Common myeloid progenitor, CD34-positive (primary cell): ENCODE measurements around the gene CYB561.

Source experiments
- CTCF ChIA-PET: fragments of 350-600 bp; sonication (Branson Sonifier 250); formaldehyde crosslinking; loops from one replicate; lab custom pipeline; 2021; ENCODE audit warnings: antibody characterized with exemption; lab: Charles Lee
- POLR2A ChIA-PET: fragments of 350-600 bp; sonication (Branson Sonifier 250); formaldehyde crosslinking; loops from one replicate; lab custom pipeline; 2021; ENCODE audit warnings: antibody characterized with exemption; lab: Charles Lee
- DNase-seq, 3 donors: peaks; one replicate each; pipeline versions ENCODE4 v3.0.0 to v3.0.0-alpha.2; 2013
- H3K27ac ChIP-seq, 2 experiments: 1 replicate in 1 of 2; 2 replicates in 1 of 2; pipeline ENCODE4 v1.7.0; 2013; ENCODE audit warnings: inconsistent platforms in 2 of 2, low read length in 2 of 2, mild to moderate bottlenecking in 2 of 2, low read depth in 1 of 2, moderate library complexity in 1 of 2; ENCODE audit not compliant: severe bottlenecking in 2 of 2, insufficient read depth in 1 of 2, poor library complexity in 1 of 2
- H3K27me3 ChIP-seq, 5 experiments: replicated peaks in 2 of 5; 1 replicate in 3 of 5; 2 replicates in 2 of 5; pipeline versions ENCODE4 v1.6.1 to v1.7.0; 2013; ENCODE audit warnings: low read length in 4 of 5, mild to moderate bottlenecking in 2 of 5, moderate library complexity in 2 of 5, inconsistent platforms in 1 of 5; ENCODE audit not compliant: insufficient read depth in 5 of 5, control insufficient read depth in 4 of 5
- H3K36me3 ChIP-seq, 4 experiments: 1 replicate in 2 of 4; 2 replicates in 2 of 4; pipeline versions ENCODE4 v1.6.1 to v1.7.0; 2013; ENCODE audit warnings: low read length in 3 of 4, control low read depth in 1 of 4, mild to moderate bottlenecking in 1 of 4; ENCODE audit not compliant: control insufficient read depth in 4 of 4, insufficient read depth in 4 of 4
- H3K4me1 ChIP-seq, 4 experiments: 1 replicate in 3 of 4; 2 replicates in 1 of 4; pipeline versions ENCODE4 v1.6.1 to v1.7.1; 2013; ENCODE audit warnings: low read length in 3 of 4, mild to moderate bottlenecking in 3 of 4, control low read depth in 1 of 4, inconsistent platforms in 1 of 4, moderate library complexity in 1 of 4; ENCODE audit not compliant: control insufficient read depth in 4 of 4, insufficient read depth in 4 of 4; ENCODE audit errors: control extremely low read depth in 1 of 4
- H3K4me3 ChIP-seq, 7 experiments: 1 replicate in 4 of 7; 2 replicates in 3 of 7; pipeline versions ENCODE4 v1.5.1 to v1.7.0; 2013; ENCODE audit warnings: mild to moderate bottlenecking in 7 of 7, low read length in 6 of 7, moderate library complexity in 6 of 7, inconsistent platforms in 2 of 7, low read depth in 2 of 7, control low read depth in 1 of 7; ENCODE audit not compliant: insufficient read depth in 4 of 7, control insufficient read depth in 1 of 7; ENCODE audit errors: extremely low read depth in 1 of 7
- H3K9me3 ChIP-seq, 5 experiments: 1 replicate in 4 of 5; 2 replicates in 1 of 5; pipeline versions ENCODE4 v1.6.1 to v1.7.1; 2013; ENCODE audit warnings: low read length in 4 of 5, mild to moderate bottlenecking in 2 of 5, inconsistent platforms in 1 of 5, low read depth in 1 of 5, moderate library complexity in 1 of 5; ENCODE audit not compliant: control insufficient read depth in 4 of 5, insufficient read depth in 2 of 5; ENCODE audit errors: control extremely low read depth in 1 of 5
- WGBS: methylation state at CpG from one replicate; pipeline ENCODE4 v1.1.5; 2013; ENCODE audit not compliant: insufficient coverage; 5-methylcytosine and 5-hydroxymethylcytosine counted together

Gene CYB561

DNA sequence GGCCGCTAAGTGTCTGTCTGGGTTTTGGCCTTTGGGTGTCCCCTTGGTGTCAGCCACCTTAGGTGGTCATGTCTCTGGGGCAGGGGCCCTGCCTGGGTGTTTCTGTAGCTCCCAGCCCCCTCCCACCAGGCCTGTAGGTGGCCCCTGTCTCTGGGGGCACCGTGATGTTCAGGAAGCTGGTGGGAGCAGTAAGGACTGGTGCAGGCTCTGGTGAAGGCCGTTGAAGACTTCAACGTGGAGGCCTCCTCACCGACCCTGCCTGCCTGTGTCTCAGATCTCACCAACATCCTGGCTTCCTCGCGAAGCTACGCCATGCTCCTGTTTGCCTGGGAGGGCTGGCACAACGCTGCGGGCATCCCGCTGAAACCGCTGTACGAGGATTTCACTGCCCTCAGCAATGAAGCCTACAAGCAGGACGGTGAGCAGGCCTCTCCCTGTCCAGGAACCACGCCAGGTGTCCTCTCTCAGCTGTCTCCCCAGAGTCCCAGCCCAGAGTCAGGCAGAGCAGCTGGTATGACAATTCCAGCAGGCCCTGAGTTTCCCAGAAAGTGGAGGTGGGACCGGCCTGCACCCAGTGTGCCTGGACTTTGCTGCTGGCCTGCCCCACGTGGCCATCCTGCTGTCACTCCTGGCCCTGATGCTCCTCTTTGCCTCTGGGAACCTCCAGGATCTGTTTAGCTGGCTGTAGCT is 33.5 kb upstream of the CYB561 start:
- WGBS: 87% methylated on average over 17 of the region's 17 CpGs
- Histone ChIP-seq H3K9me3 (no peaks in the 10 kb centered on the region), H3K27ac (no peak overlapping the region), H3K36me3 (peaks cover 0 to 11% (median 0%) of the 10 kb centered on the region in 4 experiments), H3K27me3 (peaks cover 0 to 10% (median 0%) of the 10 kb centered on the region in 5 experiments), H3K4me1 (peaks cover 0 to 30% (median 29%) of the 10 kb centered on the region in 4 experiments), H3K4me3 (no peak overlapping the region)
- ChIA-PET POLR2A (interaction anchor here (0.6 to 3.7 kb wide), 5 partner anchors 33 to 54 kb away, joined by 3 to 28 read pairs (median 5); partner anchors contain the start of gene CYB561), CTCF (interaction anchor here (0.7 to 13.8 kb wide), 15 partner anchors 8 to 397 kb away, joined by 3 to 562 read pairs (median 5); partner anchors contain the start of gene CYB561)
- no peak for DNase-seq

DNA sequence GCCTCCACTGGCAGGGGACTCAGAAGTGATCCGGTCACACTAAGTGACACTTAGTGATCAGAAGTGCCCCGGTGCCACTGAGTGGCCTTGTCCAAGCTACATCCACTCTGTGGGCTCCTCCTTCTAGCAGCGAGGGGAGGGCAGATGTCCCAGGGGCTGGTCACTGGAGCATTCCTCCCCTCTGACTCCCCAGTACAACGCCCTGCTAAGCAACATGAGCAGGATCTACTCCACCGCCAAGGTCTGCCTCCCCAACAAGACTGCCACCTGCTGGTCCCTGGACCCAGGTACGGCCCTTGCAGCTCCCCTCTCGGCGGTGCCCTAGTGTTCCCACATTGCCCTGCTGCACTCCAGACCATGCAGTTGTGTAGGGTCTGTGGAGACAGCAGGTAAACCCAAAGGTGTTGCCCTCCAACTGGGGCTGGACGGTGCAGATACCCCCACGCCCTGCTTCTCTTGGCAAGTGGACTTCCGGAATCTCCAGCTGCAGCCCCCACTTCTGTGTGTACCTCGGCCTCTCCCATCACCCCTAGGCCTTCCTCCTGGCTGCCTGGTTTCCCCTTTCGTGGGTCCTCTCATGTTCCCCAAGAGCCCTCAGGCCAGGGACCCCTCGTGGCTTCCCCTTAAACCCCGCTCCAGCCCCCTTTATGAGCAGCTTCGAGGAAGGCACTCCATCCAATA is 32.8 kb upstream of the CYB561 start:
- Histone ChIP-seq H3K4me3 (peak overlapping the region in 1 of 7 experiments; percentile 28), H3K36me3 (peaks cover 0 to 10% (median 0%) of the 10 kb centered on the region in 4 experiments), H3K4me1 (peaks cover 0 to 30% (median 29%) of the 10 kb centered on the region in 4 experiments), H3K27me3 (peaks cover 0 to 10% (median 0%) of the 10 kb centered on the region in 5 experiments), H3K27ac (no peak overlapping the region), H3K9me3 (no peaks in the 10 kb centered on the region)
- DNase-seq: peak; percentile 84 to 91 (median 89)
- ChIA-PET POLR2A (interaction anchor here (0.6 to 3.7 kb wide), 5 partner anchors 32 to 53 kb away, joined by 3 to 28 read pairs (median 5); partner anchors contain the start of gene CYB561), CTCF (interaction anchor here (0.7 to 13.8 kb wide), 23 partner anchors 9 to 805 kb away, joined by 3 to 562 read pairs (median 4); partner anchors contain the start of gene CYB561)
- WGBS: 37% methylated on average over 12 of the region's 16 CpGs

DNA sequence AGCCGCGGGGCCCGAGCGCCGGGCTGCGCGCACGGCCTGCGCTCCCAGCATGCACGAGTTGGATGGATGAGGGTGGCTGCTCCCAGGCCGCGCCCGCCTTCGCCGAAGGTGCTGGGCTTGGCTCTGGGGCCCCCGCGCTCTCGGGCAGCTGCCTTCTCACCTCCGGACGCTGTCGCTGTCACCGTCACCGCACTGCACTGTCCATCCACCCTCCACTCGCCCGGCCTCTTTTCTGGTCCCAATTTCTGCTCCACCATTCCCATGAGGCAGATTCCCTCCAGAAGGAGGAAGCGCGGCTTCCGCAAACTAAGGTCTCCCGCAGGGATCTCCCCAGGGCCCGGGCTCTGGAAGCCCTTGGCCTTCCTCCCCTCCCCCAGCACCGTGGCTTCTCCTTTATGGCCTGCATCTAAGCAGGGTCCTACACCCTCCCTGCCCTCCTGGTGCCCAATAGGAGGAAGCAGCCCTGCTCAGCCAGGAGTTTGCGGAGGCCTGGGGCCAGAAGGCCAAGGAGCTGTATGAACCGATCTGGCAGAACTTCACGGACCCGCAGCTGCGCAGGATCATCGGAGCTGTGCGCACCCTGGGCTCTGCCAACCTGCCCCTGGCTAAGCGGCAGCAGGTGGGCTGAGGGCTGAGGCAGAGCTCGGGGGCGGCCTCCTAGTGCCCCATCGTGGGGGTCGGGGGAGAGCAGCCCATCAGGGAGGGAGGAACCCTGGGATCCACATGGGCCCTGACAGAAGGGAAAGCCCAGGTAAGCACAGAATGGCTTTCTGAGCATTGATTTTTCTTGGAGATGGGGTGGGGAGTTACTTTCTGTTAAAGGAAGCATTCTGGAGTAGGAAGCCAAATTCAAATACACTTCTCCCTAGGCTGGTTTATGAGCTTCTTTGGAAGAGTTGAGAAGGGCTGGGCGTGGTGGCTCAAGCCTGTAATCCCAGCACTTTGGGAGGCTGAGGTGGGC is 31.7 kb upstream of the CYB561 start:
- CTCF ChIA-PET: interaction anchor here (0.7 to 13.8 kb wide), 16 partner anchors 10 to 803 kb away, joined by 3 to 562 read pairs (median 4); partner anchors contain the start of gene CYB561

DNA sequence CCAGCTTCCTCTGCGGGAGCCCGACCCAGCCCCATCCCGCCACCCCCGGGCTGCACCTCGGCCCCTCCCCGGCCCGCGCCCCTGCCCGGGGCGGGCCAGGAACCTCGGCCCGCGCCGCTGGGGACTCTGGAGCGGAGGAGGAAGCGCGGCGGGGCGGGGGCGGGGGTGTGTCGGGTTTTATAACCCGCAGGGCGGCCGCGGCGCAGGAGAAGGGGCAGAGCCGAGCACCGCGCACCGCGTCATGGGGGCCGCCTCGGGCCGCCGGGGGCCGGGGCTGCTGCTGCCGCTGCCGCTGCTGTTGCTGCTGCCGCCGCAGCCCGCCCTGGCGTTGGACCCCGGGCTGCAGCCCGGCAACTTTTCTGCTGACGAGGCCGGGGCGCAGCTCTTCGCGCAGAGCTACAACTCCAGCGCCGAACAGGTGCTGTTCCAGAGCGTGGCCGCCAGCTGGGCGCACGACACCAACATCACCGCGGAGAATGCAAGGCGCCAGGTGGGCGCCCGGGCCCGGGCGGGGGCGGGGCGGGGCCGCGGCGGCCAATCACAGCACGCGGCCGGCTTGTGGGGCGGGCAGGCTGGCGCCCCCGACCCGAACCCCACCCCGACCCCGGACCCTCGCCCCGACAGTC is 30.9 kb upstream of the CYB561 start, which contains the start of gene ACE:
Gene ACE, plus strand, starts transcription at position 208 of the 626 bp plus-strand sequence. Its CDS starts 34 bp downstream, at position 242.
- Histone ChIP-seq H3K27ac (no peak within 1 kb of the TSS), H3K9me3 (no peaks in the 10 kb centered on the region), H3K4me1 (peaks cover 0 to 30% (median 29%) of the 10 kb centered on the region in 4 experiments), H3K27me3 (peaks cover 0 to 10% (median 0%) of the 10 kb centered on the region in 5 experiments), H3K4me3 (peak within 1 kb of the TSS; percentile 33 to 76 (median 67)), H3K36me3 (peaks cover 0 to 5% (median 0%) of the 10 kb centered on the region in 4 experiments)
- CTCF ChIA-PET: interaction anchor here (2.8 to 13.8 kb wide), 4 partner anchors 9 to 42 kb away, joined by 15 to 562 read pairs (median 34); partner anchors contain the start of gene CYB561
- POLR2A ChIA-PET: interaction anchor here (1.0 to 3.7 kb wide), 8 partner anchors 23 to 57 kb away, joined by 3 to 28 read pairs (median 6); partner anchors contain the start of gene CYB561
- DNase-seq: peak; percentile 49 to 80 (median 68)
- under 1% methylated on average over 70 of the region's 78 CpGs for WGBS

More for the DNA sequence above, 31.7 kb upstream of the CYB561 start:
- peaks cover 0 to 5% (median 0%) of the 10 kb centered on the region in 4 experiments for H3K36me3 ChIP-seq
- H3K4me1 ChIP-seq: peaks cover 0 to 30% (median 29%) of the 10 kb centered on the region in 4 experiments
- no peak overlapping the region for H3K27ac ChIP-seq
- H3K9me3 ChIP-seq: no peaks in the 10 kb centered on the region
- 17% methylated on average over 43 of the region's 44 CpGs for WGBS
- POLR2A ChIA-PET: interaction anchor here (0.6 to 3.7 kb wide), 10 partner anchors 23 to 57 kb away, joined by 3 to 28 read pairs (median 6); partner anchors contain the start of gene CYB561
- peaks cover 0 to 10% (median 0%) of the 10 kb centered on the region in 5 experiments for H3K27me3 ChIP-seq
- peak overlapping the region in 6 of 7 experiments; percentile 42 to 76 (median 68) for H3K4me3 ChIP-seq
- DNase-seq: peak in 2 of 3 donors; percentile 26 to 30

DNA sequence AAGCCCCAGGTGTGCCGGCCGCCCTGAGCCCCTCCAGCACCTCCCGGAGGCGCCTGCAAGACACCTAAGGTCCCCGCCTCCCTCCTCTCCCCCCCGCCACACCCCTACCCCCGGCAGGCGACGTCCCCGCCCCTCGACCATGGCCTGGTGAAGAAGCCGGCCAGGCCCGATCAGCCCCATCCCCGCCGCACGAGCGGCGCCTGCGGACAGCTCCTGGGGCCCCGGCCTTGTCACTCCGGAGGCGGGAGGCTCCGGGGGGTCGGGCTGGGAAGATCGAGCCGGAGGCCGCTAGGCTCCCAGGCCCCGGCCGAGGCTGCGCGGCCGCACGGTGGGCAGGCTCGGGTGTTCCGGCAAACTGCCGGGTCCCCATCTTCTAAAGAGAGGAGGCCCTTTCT is 30.4 kb upstream of the CYB561 start:
- peaks cover 0 to 30% (median 29%) of the 10 kb centered on the region in 4 experiments for H3K4me1 ChIP-seq
- H3K9me3 ChIP-seq: no peaks in the 10 kb centered on the region
- peak; percentile 15 to 63 (median 46) for DNase-seq
- peaks cover 0 to 5% (median 0%) of the 10 kb centered on the region in 4 experiments for H3K36me3 ChIP-seq
- ChIA-PET CTCF (interaction anchor here (3.5 to 13.8 kb wide), 3 partner anchors 8 to 41 kb away, joined by 16 to 562 read pairs (median 53); partner anchors contain the start of gene CYB561), POLR2A (interaction anchor here (1.0 to 3.7 kb wide), 7 partner anchors 22 to 51 kb away, joined by 3 to 28 read pairs (median 7); partner anchors contain the start of gene CYB561)
- H3K27ac ChIP-seq: no peak overlapping the region
- peaks cover 0 to 10% (median 0%) of the 10 kb centered on the region in 5 experiments for H3K27me3 ChIP-seq
- H3K4me3 ChIP-seq: peak overlapping the region; percentile 33 to 76 (median 67)
- WGBS: 0% methylated on average over 25 of the region's 36 CpGs
